Bone marrow (tissue), 2 donors: ENCODE data around the gene WDSUB1.

Experiments
- DNase-seq, 2 donors: peaks; one replicate each; lab custom pipeline; 2025; lab: John Stamatoyannopoulos, UW

The WDSUB1 gene

DNA sequence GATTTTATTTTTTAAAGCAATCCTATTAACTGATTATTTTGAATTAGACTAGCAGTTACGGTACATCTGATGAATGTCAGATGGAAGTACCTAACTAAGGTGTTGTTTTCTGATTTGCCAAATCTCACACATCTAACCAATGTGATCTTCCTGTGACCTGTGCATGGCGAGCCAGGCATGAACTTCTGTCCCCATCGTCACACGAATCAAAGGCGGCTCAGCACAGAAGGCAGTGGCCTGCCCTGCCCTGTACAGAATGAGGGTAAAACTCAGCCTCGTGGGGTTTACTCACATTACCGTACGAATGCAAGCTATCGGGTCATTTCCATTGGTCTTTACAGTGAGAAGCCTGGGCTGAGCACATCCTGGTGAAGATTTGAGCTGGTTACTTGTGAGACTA, 87.3 kb downstream of the WDSUB1 start:
- no peak for DNase-seq

DNA sequence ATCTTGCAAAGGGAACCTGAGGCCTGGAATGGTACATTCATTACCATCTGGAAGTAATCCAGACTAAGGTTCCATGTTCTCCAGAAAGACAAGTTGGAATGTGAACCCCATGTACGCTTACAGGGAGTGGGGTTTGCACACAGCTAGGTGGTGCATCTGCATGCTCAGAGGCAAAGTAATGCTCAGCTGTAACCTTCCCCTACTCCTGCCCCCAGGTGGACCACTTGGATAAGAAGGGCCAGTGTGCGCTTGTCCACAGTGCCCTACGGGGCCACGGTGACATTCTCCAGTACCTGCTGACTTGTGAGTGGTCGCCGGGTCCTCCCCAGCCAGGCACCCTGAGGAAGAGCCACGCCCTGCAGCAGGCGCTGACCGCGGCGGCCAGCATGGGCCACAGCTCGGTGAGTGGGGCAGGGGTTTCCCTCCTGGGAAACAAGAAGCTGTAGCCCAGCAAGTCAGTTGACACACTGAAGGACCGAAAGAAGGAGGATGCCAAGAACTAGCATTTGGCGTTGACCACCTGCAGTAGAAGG, 90.0 kb downstream of the WDSUB1 start:
- no peak for DNase-seq

DNA sequence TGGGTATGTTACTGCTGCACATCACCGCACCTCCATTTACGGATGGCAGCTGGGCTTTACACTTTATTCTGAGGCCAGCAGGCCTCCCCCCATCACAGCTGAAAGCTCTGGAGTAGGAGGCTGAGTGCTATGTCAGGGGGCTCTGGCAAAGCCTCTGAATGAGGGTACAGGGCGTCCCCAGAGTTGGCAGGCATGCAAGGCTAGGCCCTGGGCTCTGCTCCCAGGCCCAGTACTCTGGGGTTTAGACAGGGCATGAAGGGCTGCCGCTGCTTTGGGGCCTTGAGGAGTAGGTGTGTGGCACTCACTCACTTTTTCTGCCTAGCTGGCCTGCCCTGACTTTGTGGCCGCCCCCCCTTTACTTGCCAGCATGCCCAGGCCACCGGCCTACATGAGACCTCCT, 90.8 kb downstream of the WDSUB1 start:
- no peak for DNase-seq

- no peak for DNase-seq
Observed at GRCh38 chr2:159194241-159194640, 92.3 kb downstream of the WDSUB1 start.

DNA sequence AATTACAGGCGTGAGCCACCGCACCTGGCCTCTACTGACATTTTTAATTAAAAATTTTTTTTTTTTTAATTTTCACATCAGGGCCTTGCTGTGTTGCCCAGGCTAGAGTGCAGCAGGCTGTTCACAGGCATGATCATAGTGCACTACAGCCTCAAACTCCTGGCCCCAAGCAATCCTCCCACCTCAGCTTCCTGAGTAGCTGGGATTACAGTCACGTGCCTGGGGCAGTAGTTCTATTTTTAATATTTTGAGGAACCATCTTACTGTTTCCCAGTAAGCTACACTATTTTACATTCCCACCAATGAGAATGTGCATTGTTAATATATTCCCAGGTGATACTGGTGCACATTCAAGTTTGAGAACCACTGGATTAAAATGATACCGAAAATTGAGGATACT, 92.7 kb downstream of the WDSUB1 start:
- no peak for DNase-seq

GRCh38 chr2:159192371-159192918, 94.1 kb downstream of the WDSUB1 start:
- no peak for DNase-seq

DNA sequence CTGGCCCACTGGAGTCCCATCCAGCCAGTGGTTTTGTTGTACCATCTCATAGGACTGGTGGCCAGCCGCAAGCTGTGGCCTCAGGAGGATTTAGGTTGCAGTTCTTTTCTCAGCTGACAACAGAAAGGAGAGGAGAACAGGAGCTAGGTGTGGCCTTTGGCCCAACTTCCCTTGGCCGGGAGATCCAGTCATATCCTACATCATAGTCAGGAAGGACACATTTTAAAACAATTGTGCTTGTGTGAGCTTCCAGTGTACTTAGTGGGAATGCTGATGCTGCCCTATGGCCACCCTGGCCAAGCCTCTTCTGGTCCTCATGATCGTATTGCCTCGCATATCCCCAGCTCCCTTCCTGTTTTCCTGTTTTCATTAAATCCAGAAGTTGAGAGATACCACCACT, 98.1 kb downstream of the WDSUB1 start:
- DNase-seq: no peak

DNA sequence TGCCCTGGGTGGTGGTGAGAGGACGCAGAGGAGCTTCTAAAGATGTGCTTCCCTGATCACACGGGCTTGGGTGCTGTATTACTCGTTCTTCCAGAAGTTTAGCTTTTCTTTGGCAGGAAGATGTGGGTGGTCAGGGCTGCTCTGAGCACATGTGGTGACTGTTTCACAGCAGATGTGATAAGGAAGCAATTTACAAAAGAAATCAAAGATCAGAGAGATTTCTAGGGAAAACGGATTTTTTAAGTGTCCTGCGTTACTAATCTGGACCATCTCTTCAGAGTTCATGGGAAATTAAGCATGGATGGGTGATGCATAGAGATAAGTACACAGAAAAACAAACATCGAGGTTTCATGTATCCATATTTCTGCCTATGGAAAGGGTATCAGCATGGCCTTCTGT, 99.4 kb downstream of the WDSUB1 start:
- DNase-seq: no peak

DNA sequence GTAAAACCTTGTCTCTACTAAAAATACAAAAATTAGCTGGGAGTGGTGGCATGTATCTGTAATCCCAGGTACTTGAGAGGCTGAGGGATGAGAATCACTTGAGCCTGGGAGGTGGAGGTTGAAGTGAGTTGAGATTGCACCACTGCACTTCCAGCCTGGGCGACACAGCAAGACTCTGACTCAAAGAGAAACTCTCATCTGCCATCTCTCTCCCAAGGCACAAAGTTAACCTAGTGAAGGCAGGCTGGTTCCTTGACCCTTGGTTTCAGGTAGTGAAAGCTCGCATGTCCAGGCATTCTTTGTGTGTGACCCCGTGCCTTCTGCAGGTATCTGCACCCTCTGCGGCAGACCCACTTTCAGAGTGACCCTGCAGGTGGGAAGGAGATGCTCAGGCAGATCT, 100.0 kb downstream of the WDSUB1 start:
- DNase-seq: no peak
